Esophagus muscularis mucosa (tissue), 3 donors: ENCODE measurements around the gene PDE4DIP.
"Not testable (repeated sequence)": the region's sequence is repeated elsewhere in the genome, so short reads cannot be mapped to it uniquely, and the experiment has no call there.

ENCODE experiments used
- CTCF ChIP-seq, 3 experiments: fragments of 200-600 bp in 2 of 3; fragments of 450-650 bp in 1 of 3; sonication (generic) in 2 of 3; IDR thresholded peaks; one replicate each; pipeline ENCODE4 v1.5.1; 2017 to 2019; ENCODE audit warnings: antibody characterized with exemption in 3 of 3, mild to moderate bottlenecking in 2 of 3, moderate library complexity in 1 of 3
- POLR2A ChIP-seq: fragments of 450-650 bp; IDR thresholded peaks from one replicate; pipeline ENCODE4 v1.6.1; 2017; ENCODE audit warnings: antibody characterized with exemption, moderate library complexity, mild to moderate bottlenecking, low read depth

- not testable (repeated sequence) for TF ChIP-seq CTCF (IDR thresholded peaks at IDR 0.05); POLR2A
These were observed 25.4 kb downstream of the PDE4DIP start for GRCh38 chr1:148869634-148869961.
